CD4-positive, alpha-beta T cell treated with Interleukin-1 beta for 1 hour (primary cell): ENCODE data around the gene INO80E.

Source experiments
- DNase-seq, 2 donors: peaks; one replicate each; pipeline ENCODE4 v3.0.0-alpha.2; 2020 to 2022

Gene INO80E

GRCh38 chr16:29975811-29976511 is 20.1 kb upstream of the INO80E start:
- no peak for DNase-seq

DNA sequence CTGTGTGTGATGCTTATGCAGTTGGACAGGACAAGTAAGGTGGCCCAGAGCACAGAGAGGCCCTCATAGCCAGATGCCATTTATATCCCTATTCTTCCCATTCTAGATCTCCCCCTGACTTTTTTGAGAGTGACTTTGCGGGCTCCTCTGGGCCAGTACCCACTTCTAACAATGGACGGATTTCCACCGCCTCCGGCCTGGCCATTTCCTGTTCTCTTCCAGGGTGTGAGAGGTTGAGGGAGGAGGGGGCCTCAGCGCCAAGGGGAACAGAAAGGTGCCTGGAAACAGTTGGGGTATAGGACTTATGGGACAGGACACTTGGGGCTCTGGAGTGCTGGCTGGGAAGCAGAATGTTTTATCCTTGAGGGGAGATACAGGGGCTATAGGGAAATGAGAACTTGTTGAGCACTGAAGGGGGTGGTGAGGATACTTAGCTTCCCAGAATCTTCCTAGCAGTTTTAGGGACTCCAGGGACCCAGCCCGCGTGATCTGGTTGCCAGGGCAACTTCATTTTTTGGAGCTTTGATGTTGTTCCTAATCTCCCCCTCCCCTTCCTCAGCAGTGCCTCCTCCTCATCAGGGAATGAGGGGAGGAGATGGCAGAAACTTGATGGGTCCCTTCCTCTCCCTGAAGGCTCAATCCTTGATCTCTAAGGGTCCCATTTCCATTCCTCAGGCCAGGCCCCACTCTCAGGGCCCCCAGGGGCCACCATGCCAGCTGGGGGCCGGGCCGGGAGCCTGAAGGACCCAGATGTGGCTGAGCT is 18.8 kb upstream of the INO80E start:
- DNase-seq, result no peak

DNA sequence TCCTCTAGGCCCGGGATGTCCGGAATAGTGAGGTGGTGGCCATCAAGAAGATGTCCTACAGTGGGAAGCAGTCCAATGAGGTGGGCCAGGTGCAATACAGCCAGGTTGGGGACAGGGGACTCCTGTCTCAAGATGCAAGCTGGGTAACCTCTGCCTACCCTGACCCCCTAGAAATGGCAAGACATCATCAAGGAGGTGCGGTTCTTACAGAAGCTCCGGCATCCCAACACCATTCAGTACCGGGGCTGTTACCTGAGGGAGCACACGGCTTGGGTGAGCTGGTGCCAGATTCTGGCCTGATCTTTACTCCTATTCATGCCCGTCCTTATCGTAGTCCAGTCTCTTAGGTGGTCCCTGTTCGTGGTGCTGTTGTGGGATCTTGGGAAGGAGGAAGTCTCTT is 18.0 kb upstream of the INO80E start:
- DNase-seq, result no peak

DNA sequence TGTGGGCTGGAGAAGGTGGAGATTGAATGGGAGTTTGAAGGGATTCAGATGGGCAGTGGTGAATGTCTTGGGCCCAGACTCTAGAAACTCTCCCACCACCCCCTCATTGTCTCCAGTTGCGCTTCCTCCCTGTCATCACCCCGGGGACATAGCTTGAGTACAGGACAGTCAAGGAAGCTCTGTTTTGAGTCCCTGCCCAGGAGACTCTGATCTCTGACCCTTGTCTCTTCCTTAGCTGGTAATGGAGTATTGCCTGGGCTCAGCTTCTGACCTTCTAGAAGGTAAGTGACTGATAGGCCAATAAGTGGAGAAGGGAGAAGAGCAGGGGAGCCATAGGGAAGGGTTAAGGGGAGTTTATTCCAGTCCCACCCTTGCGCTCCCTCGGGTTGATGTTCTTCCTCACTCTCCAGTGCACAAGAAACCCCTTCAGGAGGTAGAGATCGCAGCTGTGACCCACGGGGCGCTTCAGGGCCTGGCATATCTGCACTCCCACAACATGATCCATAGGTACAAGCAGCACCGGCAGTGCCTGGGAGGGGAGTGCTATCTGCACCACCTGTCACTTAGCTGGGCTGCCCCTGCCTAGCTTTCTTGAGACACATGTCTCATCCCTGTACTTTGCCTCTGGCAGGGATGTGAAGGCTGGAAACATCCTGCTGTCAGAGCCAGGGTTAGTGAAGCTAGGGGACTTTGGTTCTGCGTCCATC is 17.3 kb upstream of the INO80E start:
- DNase-seq, result no peak

DNA sequence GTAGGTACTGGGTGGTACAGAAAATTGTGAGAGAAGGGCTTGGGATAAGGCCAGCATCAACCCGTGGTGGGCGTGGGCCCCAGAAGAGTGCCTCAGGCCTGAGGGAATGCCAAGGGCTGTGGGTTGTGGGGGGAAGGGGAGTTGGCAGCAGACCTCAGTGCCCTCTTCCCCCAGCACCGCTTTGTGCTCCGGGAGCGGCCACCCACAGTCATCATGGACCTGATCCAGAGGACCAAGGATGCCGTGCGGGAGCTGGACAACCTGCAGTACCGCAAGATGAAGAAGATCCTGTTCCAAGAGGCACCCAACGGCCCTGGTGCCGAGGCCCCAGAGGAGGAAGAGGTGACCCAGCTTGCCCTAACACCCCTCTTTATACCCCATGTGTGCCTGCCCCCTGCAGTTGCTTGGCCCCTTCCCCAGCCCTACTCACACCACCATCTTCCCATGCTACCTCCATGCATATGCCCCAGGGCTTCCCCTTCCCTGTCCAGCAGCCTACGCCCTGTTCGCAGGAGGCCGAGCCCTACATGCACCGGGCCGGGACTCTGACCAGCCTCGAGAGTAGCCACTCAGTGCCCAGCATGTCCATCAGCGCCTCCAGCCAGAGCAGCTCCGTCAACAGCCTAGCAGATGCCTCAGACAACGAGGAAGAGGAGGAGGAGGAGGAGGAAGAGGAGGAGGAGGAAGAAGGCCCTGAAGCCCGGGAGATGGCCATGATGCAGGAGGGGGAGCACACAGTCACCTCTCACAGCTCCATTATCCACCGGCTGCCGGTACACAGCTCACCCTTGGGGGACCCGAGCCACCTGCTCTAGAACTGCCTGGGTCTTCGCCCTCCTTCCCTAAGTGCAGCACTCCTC is 13.3 kb upstream of the INO80E start:
- no peak for DNase-seq

GRCh38 chr16:29983420-29984136 is 12.5 kb upstream of the INO80E start:
- DNase-seq, result no peak

GRCh38 chr16:29984137-29984763 is 11.8 kb upstream of the INO80E start:
- no peak for DNase-seq

- DNase-seq, result no peak
Measured at GRCh38 chr16:29984764-29985147, 11.3 kb upstream of the INO80E start.

- no peak for DNase-seq
Measured at GRCh38 chr16:29985271-29985811, 10.7 kb upstream of the INO80E start.

GRCh38 chr16:29986231-29986630 is 9.8 kb upstream of the INO80E start:
- DNase-seq, result no peak

DNA sequence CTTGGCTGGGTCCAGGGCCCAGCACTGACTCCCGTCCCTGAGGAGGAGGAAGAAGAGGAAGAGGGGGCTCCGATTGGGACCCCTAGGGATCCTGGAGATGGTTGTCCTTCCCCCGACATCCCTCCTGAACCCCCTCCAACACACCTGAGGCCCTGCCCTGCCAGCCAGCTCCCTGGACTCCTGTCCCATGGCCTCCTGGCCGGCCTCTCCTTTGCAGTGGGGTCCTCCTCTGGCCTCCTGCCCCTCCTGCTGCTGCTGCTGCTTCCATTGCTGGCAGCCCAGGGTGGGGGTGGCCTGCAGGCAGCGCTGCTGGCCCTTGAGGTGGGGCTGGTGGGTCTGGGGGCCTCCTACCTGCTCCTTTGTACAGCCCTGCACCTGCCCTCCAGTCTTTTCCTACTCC is 9.1 kb upstream of the INO80E start:
- DNase-seq, result no peak

DNA sequence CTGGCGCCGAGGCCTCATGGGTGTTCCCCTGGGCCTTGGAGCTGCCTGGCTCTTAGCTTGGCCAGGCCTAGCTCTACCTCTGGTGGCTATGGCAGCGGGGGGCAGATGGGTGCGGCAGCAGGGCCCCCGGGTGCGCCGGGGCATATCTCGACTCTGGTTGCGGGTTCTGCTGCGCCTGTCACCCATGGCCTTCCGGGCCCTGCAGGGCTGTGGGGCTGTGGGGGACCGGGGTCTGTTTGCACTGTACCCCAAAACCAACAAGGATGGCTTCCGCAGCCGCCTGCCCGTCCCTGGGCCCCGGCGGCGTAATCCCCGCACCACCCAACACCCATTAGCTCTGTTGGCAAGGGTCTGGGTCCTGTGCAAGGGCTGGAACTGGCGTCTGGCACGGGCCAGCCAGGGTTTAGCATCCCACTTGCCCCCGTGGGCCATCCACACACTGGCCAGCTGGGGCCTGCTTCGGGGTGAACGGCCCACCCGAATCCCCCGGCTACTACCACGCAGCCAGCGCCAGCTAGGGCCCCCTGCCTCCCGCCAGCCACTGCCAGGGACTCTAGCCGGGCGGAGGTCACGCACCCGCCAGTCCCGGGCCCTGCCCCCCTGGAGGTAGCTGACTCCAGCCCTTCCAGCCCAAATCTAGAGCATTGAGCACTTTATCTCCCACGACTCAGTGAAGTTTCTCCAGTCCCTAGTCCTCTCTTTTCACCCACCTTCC is 8.5 kb upstream of the INO80E start:
- no peak for DNase-seq

DNA sequence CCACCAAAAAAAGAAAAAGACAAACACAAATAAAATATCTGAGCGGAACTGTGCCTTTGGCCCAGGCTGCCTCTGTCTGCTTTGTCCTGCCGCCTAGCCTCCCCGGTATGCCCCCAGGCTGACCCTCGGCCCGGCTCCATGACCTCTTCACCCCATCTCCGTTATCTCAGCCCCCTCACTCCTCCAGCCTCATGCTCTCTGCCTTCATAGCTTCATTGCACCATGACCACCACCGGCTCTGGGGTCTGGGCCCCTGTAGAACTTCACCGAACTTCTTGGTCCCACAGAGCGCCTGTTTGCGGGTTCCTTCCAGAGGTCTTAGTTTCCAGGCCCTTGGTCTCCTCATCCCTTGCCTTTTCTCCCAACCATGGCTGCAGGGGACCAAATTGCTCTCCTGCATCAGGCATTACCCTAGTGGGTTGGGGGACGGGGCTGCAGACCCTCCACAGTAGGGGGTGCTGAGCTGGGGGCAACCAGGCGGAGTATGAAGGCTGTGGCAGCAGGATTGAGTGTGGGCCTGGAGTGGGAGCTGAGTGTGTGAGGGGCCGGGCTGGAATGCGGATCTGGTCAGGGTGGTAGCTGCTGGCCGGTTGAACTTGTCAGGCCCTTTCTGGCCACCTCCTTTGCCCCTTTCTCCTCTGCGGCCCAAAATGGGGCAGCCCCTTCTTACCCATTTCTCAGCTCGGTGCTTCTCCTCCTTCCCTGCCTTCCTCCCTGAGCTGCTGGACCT is 7.5 kb upstream of the INO80E start:
- DNase-seq, result no peak

DNA sequence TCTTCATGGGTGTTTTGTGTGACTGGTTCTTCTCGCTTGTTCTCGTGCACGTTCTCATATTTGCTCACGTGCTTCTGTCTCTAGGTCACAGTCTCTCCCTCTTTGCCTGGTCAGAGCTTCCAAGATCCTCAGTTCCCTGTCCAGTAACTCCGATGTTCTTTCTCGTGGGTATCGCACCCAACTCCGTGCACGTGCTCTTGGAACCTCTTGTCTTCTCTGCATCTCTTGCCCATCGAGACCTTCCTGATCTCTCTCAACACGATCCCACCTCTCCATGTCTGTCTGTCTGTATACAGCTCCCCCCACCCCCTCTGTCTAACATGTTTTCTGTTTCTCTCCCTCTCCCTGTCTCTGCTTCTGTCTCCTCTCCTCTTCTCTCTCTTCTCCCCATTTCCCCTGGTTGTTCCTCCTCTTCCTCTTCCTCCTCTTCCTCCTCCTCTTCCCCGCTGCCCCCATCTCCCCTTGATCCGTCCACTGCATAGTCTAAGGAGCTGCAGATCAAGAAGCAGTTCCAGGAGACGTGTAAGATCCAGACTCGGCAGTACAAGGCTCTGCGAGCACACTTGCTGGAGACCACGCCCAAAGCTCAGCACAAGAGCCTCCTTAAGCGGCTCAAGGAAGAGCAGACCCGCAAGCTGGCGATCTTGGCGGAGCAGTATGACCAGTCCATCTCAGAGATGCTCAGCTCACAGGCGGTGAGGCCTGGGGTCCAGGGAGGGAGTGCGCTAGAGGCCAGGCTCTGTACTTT is 6.8 kb upstream of the INO80E start:
- no peak for DNase-seq

- DNase-seq, result no peak
Measured at GRCh38 chr16:29990034-29990433, 6.0 kb upstream of the INO80E start.

GRCh38 chr16:29990883-29991570 is 5.0 kb upstream of the INO80E start:
- DNase-seq, result no peak

GRCh38 chr16:29991571-29991904 is 4.5 kb upstream of the INO80E start:
- DNase-seq, result no peak

DNA sequence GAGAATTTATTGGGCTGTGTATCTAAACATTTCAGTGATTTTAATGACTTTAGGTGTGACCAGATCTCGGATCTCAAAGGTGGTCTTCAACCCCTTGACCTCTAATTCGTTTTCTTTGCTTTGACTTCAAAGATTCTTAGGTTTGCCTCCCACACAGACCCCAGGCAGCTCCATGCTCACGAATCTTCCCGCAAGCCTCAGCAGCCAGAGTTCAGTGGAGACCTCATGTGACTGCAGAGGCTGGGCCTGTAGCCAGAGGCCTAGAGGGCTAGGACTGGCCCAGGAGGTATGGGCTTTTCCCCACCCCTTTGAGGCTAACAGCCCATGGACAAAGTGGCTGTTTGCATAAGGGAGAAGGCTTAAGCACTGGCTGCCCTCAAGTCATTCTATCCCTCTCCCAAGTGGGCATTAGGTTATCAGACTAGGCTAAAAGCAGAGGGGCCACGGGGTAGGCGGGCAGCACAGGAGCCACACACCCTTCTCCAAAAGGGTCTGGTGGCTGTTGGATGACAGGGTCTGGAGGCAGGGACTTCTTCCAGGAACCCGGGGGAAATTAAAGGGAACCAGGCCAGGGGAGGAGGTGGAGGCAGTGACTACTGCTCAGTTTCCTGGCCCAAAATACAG is 3.6 kb upstream of the INO80E start:
- no peak for DNase-seq
